Left lung (tissue), 10 donors: Measurements from ENCODE around the gene CYP3A4. TPM values are rescaled to one million over a fixed set of nuclear protein-coding genes. Genes with fewer than 3 reads are reported as not detected.
"Not testable (repeated sequence)": the region's sequence is repeated elsewhere in the genome, so short reads cannot be mapped to it uniquely, and the experiment has no call there.

Experiments used
- ATAC-seq: fragments of 200-7000 bp; cut with Tn5 transposase; one replicate; pipeline ENCODE4 v1.9.1; 2020; ENCODE audit warnings: moderate library complexity
- DNase-seq, 4 donors: peaks; one replicate each; pipeline ENCODE4 v3.0.0-alpha.2; 2013 to 2020
- H3K27ac ChIP-seq, 2 donors: fragments of 200-600 bp; sonication (generic) in 1 of 2; one replicate each; pipeline versions ENCODE4 v1.5.0 to v1.8.0; 2020 to 2021
- H3K27me3 ChIP-seq, 2 donors: fragments of 200-600 bp; sonication (generic) in 1 of 2; one replicate each; pipeline versions ENCODE4 v1.5.0 to v1.8.0; 2020 to 2021
- H3K36me3 ChIP-seq, 2 donors: fragments of 200-600 bp; sonication (generic) in 1 of 2; one replicate each; pipeline versions ENCODE4 v1.5.0 to v1.8.0; 2020 to 2021
- H3K4me1 ChIP-seq, 2 donors: fragments of 200-600 bp; one replicate each; pipeline ENCODE4 v1.8.0; 2021
- H3K4me3 ChIP-seq, 2 donors: fragments of 200-600 bp; sonication (generic) in 1 of 2; one replicate each; pipeline versions ENCODE4 v1.5.0 to v1.8.0; 2020 to 2021; ENCODE audit warnings: mild to moderate bottlenecking in 1 of 2
- H3K9me3 ChIP-seq, 2 donors: fragments of 200-600 bp; sonication (generic) in 1 of 2; one replicate each; pipeline versions ENCODE4 v1.5.0 to v1.8.0; 2020 to 2021
- CTCF ChIP-seq, 2 donors: fragments of 200-600 bp; sonication (generic) in 1 of 2; IDR thresholded peaks; one replicate each; pipeline versions ENCODE4 v1.5.0 to v1.8.0; 2021; ENCODE audit warnings: antibody characterized with exemption in 2 of 2
- intact Hi-C, 2 donors: fragments of 100-400 bp; cut with DNase I; formaldehyde crosslinking; loops; one replicate each; pipeline versions ENCODE4 v1.11.2 to v1.14.2; 2022
- polyA plus RNA-seq, 6 donors: library from polyadenylated mRNA; unstranded; fragments of 120-200 nt; gene quantifications; one replicate each; pipeline ENCODE4 v1.2.1, GENCODE V29; 2013; ENCODE audit not compliant: insufficient read length in 6 of 6
- total RNA-seq, 2 donors: library from RNA; stranded (reverse); fragmentation: NEBNext Ultra II Directional; extraction: Animal tissue kit (Norgen Biotek cat#: 25700); gene quantifications; one replicate each; pipeline ENCODE4 v1.2.1, GENCODE V29; 2021
- donor health status: DM: no; HTN: yes; CAD: no.
- donor health status: DM: no; HTN: no; CAD: no.

CYP3A4 gene
- total and polyA plus RNA-seq, 8 donors, result 0.17 to 0.39 (median 0.25) TPM; not detected in 2

DNA sequence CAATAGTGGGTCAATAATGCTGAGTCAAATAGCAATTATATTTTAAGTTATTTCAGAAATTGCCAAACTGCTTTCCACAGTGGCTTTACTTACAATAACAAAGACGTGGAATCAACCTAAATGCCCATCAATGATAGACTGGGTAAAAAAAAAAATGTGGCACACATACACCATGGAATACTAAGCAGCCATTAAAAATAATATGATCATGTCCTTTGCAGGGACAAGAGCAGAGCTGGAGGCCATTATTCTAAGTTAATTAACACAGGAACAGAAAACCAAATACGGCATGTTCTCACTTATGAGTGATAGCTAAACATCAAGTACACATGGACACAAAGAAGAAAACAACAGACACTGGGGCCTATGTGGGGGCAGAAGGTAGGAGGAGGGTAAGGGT lies 15.0 kb upstream of the CYP3A4 start:
- no peak for TF ChIP-seq CTCF (IDR thresholded peaks at IDR 0.05)
- intact Hi-C loops, result no loop called here
- H3K36me3 ChIP-seq, result no peaks in the 10 kb centered on the region
- no peak overlapping the region for H3K4me3 ChIP-seq
- ATAC-seq (no peak), DNase-seq (no peak)
- H3K4me1 ChIP-seq, result no peaks in the 10 kb centered on the region
- no peak overlapping the region for H3K27ac ChIP-seq
- H3K9me3 ChIP-seq, result no peaks in the 10 kb centered on the region
- no peaks in the 10 kb centered on the region for H3K27me3 ChIP-seq

DNA sequence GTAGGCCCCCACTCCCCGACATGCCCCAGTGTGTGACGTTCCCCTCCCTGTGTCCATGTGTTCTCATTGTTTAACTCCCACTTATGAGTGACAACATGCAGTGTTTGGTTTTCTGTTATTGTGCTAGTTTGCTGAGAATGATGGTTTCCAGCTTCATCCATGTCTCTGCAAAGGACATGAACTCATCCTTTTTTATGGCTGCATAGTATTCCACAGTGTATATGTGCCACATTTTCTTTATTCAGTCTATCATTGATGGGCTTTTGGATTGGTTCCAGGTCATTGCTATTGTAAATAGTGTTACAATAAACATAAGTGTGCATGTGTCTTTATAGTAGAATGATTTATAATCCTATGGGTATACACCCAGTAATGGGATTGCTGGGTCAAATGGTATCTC lies 11.9 kb upstream of the CYP3A4 start:
- H3K4me3 ChIP-seq, intact Hi-C loops, ATAC-seq, DNase-seq, H3K27ac ChIP-seq, H3K9me3 ChIP-seq, H3K4me1 ChIP-seq, H3K27me3 ChIP-seq, H3K36me3 ChIP-seq: not testable (repeated sequence)

- no peak overlapping the region for H3K27ac ChIP-seq
- intact Hi-C loops, result no loop called here
- ATAC-seq, result peak; percentile 58
Measured at GRCh38 chr7:99794585-99795502, 10.9 kb upstream of the CYP3A4 start.

GRCh38 chr7:99793443-99793842 lies 9.5 kb upstream of the CYP3A4 start:
- ATAC-seq (no peak), DNase-seq (no peak)
- Histone ChIP-seq H3K4me3 (no peak overlapping the region), H3K36me3 (no peaks in the 10 kb centered on the region), H3K27ac (no peak overlapping the region), H3K27me3 (no peaks in the 10 kb centered on the region), H3K4me1 (no peaks in the 10 kb centered on the region), H3K9me3 (no peaks in the 10 kb centered on the region)
- intact Hi-C loops, result no loop called here
- no peak for TF ChIP-seq CTCF (IDR thresholded peaks at IDR 0.05)

More at GRCh38 chr7:99794585-99795502, 10.9 kb upstream of the CYP3A4 start:
- Histone ChIP-seq H3K27me3 (no peaks in the 10 kb centered on the region), H3K4me3 (no peak overlapping the region), H3K4me1 (no peaks in the 10 kb centered on the region), H3K9me3 (no peaks in the 10 kb centered on the region), H3K36me3 (no peaks in the 10 kb centered on the region)
- no peak for DNase-seq
- TF ChIP-seq CTCF (IDR thresholded peaks at IDR 0.05), result no peak

DNA sequence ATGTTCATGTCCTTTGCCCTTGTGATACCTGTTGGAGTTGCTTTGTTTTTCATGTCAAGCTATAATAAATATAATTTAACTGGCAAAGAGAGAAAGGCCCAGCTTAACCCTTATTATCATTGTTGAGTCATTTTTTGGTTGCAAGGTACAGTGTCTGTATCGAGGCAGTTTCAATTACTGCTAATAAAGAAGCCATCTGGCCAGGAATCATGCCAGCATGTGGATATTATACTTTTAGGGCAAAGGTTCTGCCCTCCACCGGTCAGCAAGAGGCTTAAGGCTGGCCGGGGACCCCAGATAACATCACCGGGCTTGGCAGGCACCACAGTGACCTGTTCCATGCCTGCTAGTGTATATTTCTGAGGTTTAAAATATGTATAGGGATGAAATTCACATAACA lies 9.0 kb upstream of the CYP3A4 start:
- Histone ChIP-seq H3K4me3 (no peak overlapping the region), H3K9me3 (no peaks in the 10 kb centered on the region), H3K36me3 (no peaks in the 10 kb centered on the region), H3K27ac (no peak overlapping the region), H3K27me3 (no peaks in the 10 kb centered on the region), H3K4me1 (no peaks in the 10 kb centered on the region)
- DNase-seq, result no peak
- intact Hi-C loops, result no loop called here
- ATAC-seq, result no peak
- TF ChIP-seq CTCF (IDR thresholded peaks at IDR 0.05), result no peak
